Body of pancreas (tissue), 4 donors: ENCODE data around the gene RAP2B. TPM values are rescaled to one million over a fixed set of nuclear protein-coding genes. Genes with fewer than 3 reads are reported as not detected.
"Not testable (repeated sequence)": the region's sequence is repeated elsewhere in the genome, so short reads cannot be mapped to it uniquely, and the experiment has no call there.

Experiments used
- ATAC-seq: fragments of 150-250 bp; one replicate; pipeline ENCODE4 v1.9.1; 2016
- DNase-seq, 4 donors: peaks; one replicate each; pipeline ENCODE4 v3.0.0-alpha.2; 2019
- H3K27ac ChIP-seq, 4 donors: fragments of 200-600 bp; sonication (generic); 1 replicate in 3 of 4; 2 replicates in 1 of 4; pipeline versions ENCODE4 v1.5.1 to v1.6.1; 2016 to 2019; ENCODE audit warnings: mild to moderate bottlenecking in 1 of 4, mixed read lengths in 1 of 4, moderate library complexity in 1 of 4
- H3K27me3 ChIP-seq, 2 donors: fragments of 200-600 bp; sonication (generic); one replicate each; pipeline ENCODE4 v1.6.0; 2016; ENCODE audit warnings: mild to moderate bottlenecking in 1 of 2
- H3K36me3 ChIP-seq, 2 donors: fragments of 200-600 bp; sonication (generic); replicated peaks in 1 of 2; 2 replicates each; pipeline ENCODE4 v1.5.1; 2016; ENCODE audit warnings: low read depth in 2 of 2; ENCODE audit not compliant: insufficient read depth in 1 of 2
- H3K4me1 ChIP-seq: fragments of 200-600 bp; sonication (generic); one replicate; pipeline ENCODE4 v1.6.0; 2016
- H3K4me3 ChIP-seq, 2 donors: fragments of 200-600 bp; sonication (generic); 1 replicate in 1 of 2; 2 replicates in 1 of 2; pipeline ENCODE4 v1.5.1; 2016 to 2019
- H3K9me3 ChIP-seq, 3 donors: fragments of 200-600 bp; sonication (generic); 1 replicate in 2 of 3; 2 replicates in 1 of 3; pipeline ENCODE4 v1.5.1; 2016
- CTCF ChIP-seq, 7 experiments: fragments of 450-650 bp in 4 of 7; fragments of 200-600 bp in 3 of 7; sonication (generic) in 3 of 7; IDR thresholded peaks; one replicate each; pipeline ENCODE4 v1.5.1; 2016 to 2019; ENCODE audit warnings: antibody characterized with exemption in 7 of 7
- POLR2A ChIP-seq, 3 donors: fragments of 450-650 bp; IDR thresholded peaks; one replicate each; pipeline ENCODE4 v1.6.1; 2016; ENCODE audit warnings: antibody characterized with exemption in 3 of 3, mild to moderate bottlenecking in 2 of 3
- WGBS, 2 donors: methylation state at CpG; one replicate each; pipeline ENCODE4 v1.1.5; 2017; 5-methylcytosine and 5-hydroxymethylcytosine counted together
- intact Hi-C: fragments of 100-400 bp; cut with DNase I; formaldehyde crosslinking; loops from one replicate; pipeline ENCODE4 v1.15.1; 2023
- total RNA-seq, 2 donors: library from RNA; depleted of rRNA; stranded (reverse); fragments of >200 nt; gene quantifications; one replicate each; pipeline ENCODE4 v1.1.0, GENCODE V29; 2016

RAP2B gene
- 1 to 10 TPM; 3.6 to 6.5 TPM for total RNA-seq

- WGBS, 2 donors: 0% methylated on average over 23 to 87 of the region's 91 CpGs
- TF ChIP-seq CTCF (IDR thresholded peaks at IDR 0.05): peak in 1 of 7 experiments; percentile 28
- peak; percentile 89 to 97 (median 91) for TF ChIP-seq POLR2A (IDR thresholded peaks at IDR 0.05)
- intact Hi-C loops: no loop called here
These were observed at the start of gene RAP2B for GRCh38 chr3:153161714-153162512. TSS of gene RAP2B (plus strand) at chr3:153162226. CDS start at chr3:153162694, 468 bp downstream.

GRCh38 chr3:153113541-153113940, 48.5 kb upstream of the RAP2B start:
- Histone ChIP-seq H3K27me3 (no peaks in the 10 kb centered on the region), H3K36me3 (no peaks in the 10 kb centered on the region), H3K27ac (no peak overlapping the region), H3K4me1 (no peaks in the 10 kb centered on the region), H3K4me3 (no peak overlapping the region), H3K9me3 (no peaks in the 10 kb centered on the region)
- no peak for DNase-seq
- ATAC-seq: no peak
- WGBS, 2 donors: 85 to 89% methylated on average over 4 of the region's 4 CpGs
- intact Hi-C loops: no loop called here
- no peak for TF ChIP-seq POLR2A (IDR thresholded peaks at IDR 0.05)
- no peak for TF ChIP-seq CTCF (IDR thresholded peaks at IDR 0.05)

More at GRCh38 chr3:153161714-153162512, at the start of gene RAP2B:
- no peaks in the 10 kb centered on the region for H3K27me3 ChIP-seq
- no peaks in the 10 kb centered on the region for H3K36me3 ChIP-seq
- H3K4me3 ChIP-seq: peak within 1 kb of the TSS; percentile 70 to 84
- DNase-seq (peak; percentile 96 to 98 (median 97)), ATAC-seq (peak; percentile 81)
- peaks cover 20% of the 10 kb centered on the region for H3K4me1 ChIP-seq
- H3K9me3 ChIP-seq: no peaks in the 10 kb centered on the region
- H3K27ac ChIP-seq: peak within 1 kb of the TSS; percentile 90 to 99 (median 92)

GRCh38 chr3:153114270-153114669, 47.8 kb upstream of the RAP2B start:
- H3K27me3 ChIP-seq, H3K36me3 ChIP-seq, H3K4me1 ChIP-seq, intact Hi-C loops, H3K27ac ChIP-seq, H3K9me3 ChIP-seq, DNase-seq, ATAC-seq, H3K4me3 ChIP-seq: not testable (repeated sequence)
- 82 to 89% methylated on average over 3 of the region's 3 CpGs for WGBS, 2 donors

GRCh38 chr3:153115326-153115725, 46.7 kb upstream of the RAP2B start:
- Histone ChIP-seq H3K27ac (no peak overlapping the region), H3K36me3 (no peaks in the 10 kb centered on the region), H3K9me3 (no peaks in the 10 kb centered on the region), H3K4me1 (no peaks in the 10 kb centered on the region), H3K27me3 (no peaks in the 10 kb centered on the region), H3K4me3 (no peak overlapping the region)
- TF ChIP-seq CTCF (IDR thresholded peaks at IDR 0.05): no peak
- TF ChIP-seq POLR2A (IDR thresholded peaks at IDR 0.05): no peak
- 57 to 67% methylated on average over 4 of the region's 4 CpGs for WGBS, 2 donors
- DNase-seq (no peak), ATAC-seq (no peak)
- intact Hi-C loops: no loop called here

- H3K4me1 ChIP-seq: no peaks in the 10 kb centered on the region
- H3K27ac ChIP-seq: no peak overlapping the region
- ATAC-seq (no peak), DNase-seq (no peak)
- H3K9me3 ChIP-seq: no peaks in the 10 kb centered on the region
- intact Hi-C loops: no loop called here
- 63 to 73% methylated on average over 1 of the region's 1 CpG for WGBS, 2 donors
- H3K27me3 ChIP-seq: no peaks in the 10 kb centered on the region
- TF ChIP-seq POLR2A (IDR thresholded peaks at IDR 0.05): no peak
- TF ChIP-seq CTCF (IDR thresholded peaks at IDR 0.05): no peak
- no peaks in the 10 kb centered on the region for H3K36me3 ChIP-seq
- no peak overlapping the region for H3K4me3 ChIP-seq
These were observed 34.2 kb upstream of the RAP2B start for GRCh38 chr3:153127788-153128187.
